Astrocyte (in vitro differentiated cells and primary cell): ENCODE data around the gene SNX21. TPM values are rescaled to one million over a fixed set of nuclear protein-coding genes. Genes with fewer than 3 reads are reported as not detected.

Experiments
- DNase-seq: peaks from one replicate; pipeline ENCODE4 v3.0.0-alpha.2; 2010; ENCODE audit warnings: low read depth
- FAIRE-seq: peaks from 2 replicates; lab custom pipeline; 2011; peaks lifted over from hg19 to GRCh38; lab: Jason Lieb, UNC
- H2AFZ ChIP-seq: 2 replicates; pipeline ENCODE4 v1.6.0; 2012; ENCODE audit warnings: low read depth, low read length, inconsistent platforms
- H3K27ac ChIP-seq: 2 replicates; pipeline ENCODE4 v1.5.1; 2011; ENCODE audit warnings: low read depth, low read length, inconsistent platforms
- H3K27me3 ChIP-seq: 2 replicates; pipeline ENCODE4 v1.6.0; 2011; ENCODE audit warnings: low read length, inconsistent platforms; ENCODE audit not compliant: insufficient read depth
- H3K36me3 ChIP-seq: 2 replicates; pipeline ENCODE4 v1.5.1; 2011; ENCODE audit warnings: low read length, inconsistent platforms; ENCODE audit not compliant: insufficient read depth
- H3K4me1 ChIP-seq: 2 replicates; pipeline ENCODE4 v1.5.1; 2011; ENCODE audit warnings: low read length, inconsistent platforms; ENCODE audit not compliant: insufficient read depth
- H3K4me2 ChIP-seq: 2 replicates; pipeline ENCODE4 v1.6.0; 2012; ENCODE audit warnings: low read length, inconsistent platforms
- H3K4me3 ChIP-seq: 2 replicates; pipeline ENCODE4 v1.5.1; 2011; ENCODE audit warnings: low read depth, mild to moderate bottlenecking, low read length, inconsistent platforms; ENCODE audit not compliant: insufficient read depth
- H3K79me2 ChIP-seq: 2 replicates; pipeline ENCODE4 v1.6.0; 2012; ENCODE audit warnings: mild to moderate bottlenecking, low read length, inconsistent platforms; ENCODE audit not compliant: insufficient read depth
- H3K9ac ChIP-seq: 2 replicates; pipeline ENCODE4 v1.6.0; 2012; ENCODE audit warnings: mild to moderate bottlenecking, low read length, inconsistent platforms
- H3K9me3 ChIP-seq: 2 replicates; pipeline ENCODE4 v1.5.1; 2012; ENCODE audit warnings: low read depth, mild to moderate bottlenecking, low read length, inconsistent platforms; ENCODE audit not compliant: insufficient read depth
- H4K20me1 ChIP-seq: 2 replicates; pipeline ENCODE4 v1.6.0; 2012; ENCODE audit warnings: low read length, inconsistent platforms; ENCODE audit not compliant: insufficient read depth
- H3K27ac Mint-ChIP-seq: one replicate; pipeline ENCODE4 v1.8.0; 2021; ENCODE audit warnings: mild to moderate bottlenecking, mixed read lengths; ENCODE audit not compliant: unreplicated experiment
- H3K27me3 Mint-ChIP-seq: one replicate; pipeline ENCODE4 v1.8.0; 2021; ENCODE audit warnings: low read depth, mixed read lengths; ENCODE audit not compliant: unreplicated experiment
- H3K36me3 Mint-ChIP-seq: one replicate; pipeline ENCODE4 v1.8.0; 2021; ENCODE audit warnings: low read depth, mixed read lengths; ENCODE audit not compliant: unreplicated experiment
- H3K4me1 Mint-ChIP-seq: one replicate; pipeline ENCODE4 v1.8.0; 2021; ENCODE audit warnings: low read depth, mixed read lengths; ENCODE audit not compliant: unreplicated experiment
- H3K4me3 Mint-ChIP-seq: one replicate; pipeline ENCODE4 v1.8.0; 2021; ENCODE audit warnings: mild to moderate bottlenecking, moderate library complexity, mixed read lengths; ENCODE audit not compliant: unreplicated experiment
- H3K9me3 Mint-ChIP-seq: one replicate; pipeline ENCODE4 v1.8.0; 2021; ENCODE audit warnings: mild to moderate bottlenecking, mixed read lengths; ENCODE audit not compliant: unreplicated experiment
- EZH2 ChIP-seq: IDR thresholded peaks from 2 replicates; pipeline ENCODE4 v1.6.1; 2012; ENCODE audit warnings: mild to moderate bottlenecking, low read length, inconsistent platforms; ENCODE audit not compliant: insufficient read depth
- total RNA-seq: library from RNA; stranded (reverse); gene quantifications from 2 replicates; pipeline ENCODE4 v1.2.1, GENCODE V29; 2021
- TF ChIP-seq, protein P1 (sequence below): IDR thresholded peaks from 2 replicates; pipeline ENCODE4 v1.5.1; 2011; ENCODE audit warnings: low read depth, mild to moderate bottlenecking, inconsistent platforms, low read length, moderate library complexity; ENCODE audit not compliant: insufficient read depth

Gene SNX21
- total RNA-seq, 1 donor from 2014 or later: 13.3 TPM

DNA sequence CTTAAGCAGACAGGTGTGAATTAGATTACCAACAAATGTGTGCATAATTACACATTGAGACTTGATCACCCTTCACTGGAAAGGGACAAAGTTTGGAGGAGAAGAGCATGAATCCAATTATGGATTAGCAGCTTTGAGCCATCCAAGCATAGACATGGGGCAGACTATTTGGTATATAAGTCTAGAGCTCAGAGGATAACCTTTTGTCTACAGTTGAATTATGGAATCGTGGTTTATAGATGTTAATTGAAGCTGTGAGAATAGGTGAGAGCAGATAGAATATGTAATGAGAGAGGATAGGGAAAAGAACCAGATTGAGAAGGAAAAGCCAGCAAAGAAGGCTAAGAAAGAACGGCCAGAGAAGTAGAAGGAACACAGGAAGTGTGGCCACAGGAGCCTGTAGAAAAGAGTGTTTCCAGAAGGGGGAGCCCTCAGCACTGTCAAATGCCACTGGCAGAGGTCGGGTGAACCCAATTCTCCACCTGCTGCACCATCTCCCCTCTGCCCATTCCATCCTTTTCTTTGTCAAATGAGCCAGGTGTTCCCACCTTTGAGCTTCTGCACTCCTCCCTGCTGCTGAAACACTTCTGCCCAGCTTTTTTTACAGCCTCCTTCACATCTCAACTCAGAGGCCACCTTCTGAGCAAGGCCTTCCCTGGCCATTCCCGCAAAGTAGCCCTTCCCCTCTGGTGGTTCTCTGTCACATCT, 34.5 kb upstream of the SNX21 start:
- FAIRE-seq: no peak
- Mint-ChIP-seq H3K27ac (no peak overlapping the region), H3K27me3 (no peaks in the 10 kb centered on the region), H3K36me3 (peaks cover 16% of the 10 kb centered on the region), H3K9me3 (no peaks in the 10 kb centered on the region), H3K4me1 (no peaks in the 10 kb centered on the region), H3K4me3 (no peak overlapping the region)
- peaks cover 3% of the 10 kb centered on the region for H3K79me2 ChIP-seq
- no peak overlapping the region for H3K4me3 ChIP-seq
- peaks cover 56% of the 10 kb centered on the region for H3K36me3 ChIP-seq
- H2AFZ ChIP-seq: no peak overlapping the region
- no peaks in the 10 kb centered on the region for H3K27me3 ChIP-seq
- H4K20me1 ChIP-seq: peaks cover 6% of the 10 kb centered on the region
- no peak for TF ChIP-seq EZH2
- TF ChIP-seq, protein P1, sequence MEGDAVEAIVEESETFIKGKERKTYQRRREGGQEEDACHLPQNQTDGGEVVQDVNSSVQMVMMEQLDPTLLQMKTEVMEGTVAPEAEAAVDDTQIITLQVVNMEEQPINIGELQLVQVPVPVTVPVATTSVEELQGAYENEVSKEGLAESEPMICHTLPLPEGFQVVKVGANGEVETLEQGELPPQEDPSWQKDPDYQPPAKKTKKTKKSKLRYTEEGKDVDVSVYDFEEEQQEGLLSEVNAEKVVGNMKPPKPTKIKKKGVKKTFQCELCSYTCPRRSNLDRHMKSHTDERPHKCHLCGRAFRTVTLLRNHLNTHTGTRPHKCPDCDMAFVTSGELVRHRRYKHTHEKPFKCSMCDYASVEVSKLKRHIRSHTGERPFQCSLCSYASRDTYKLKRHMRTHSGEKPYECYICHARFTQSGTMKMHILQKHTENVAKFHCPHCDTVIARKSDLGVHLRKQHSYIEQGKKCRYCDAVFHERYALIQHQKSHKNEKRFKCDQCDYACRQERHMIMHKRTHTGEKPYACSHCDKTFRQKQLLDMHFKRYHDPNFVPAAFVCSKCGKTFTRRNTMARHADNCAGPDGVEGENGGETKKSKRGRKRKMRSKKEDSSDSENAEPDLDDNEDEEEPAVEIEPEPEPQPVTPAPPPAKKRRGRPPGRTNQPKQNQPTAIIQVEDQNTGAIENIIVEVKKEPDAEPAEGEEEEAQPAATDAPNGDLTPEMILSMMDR: peak; percentile 65
- DNase-seq: no peak
- H3K27ac ChIP-seq: no peak overlapping the region
- peak overlapping the region; percentile 26 for H3K9ac ChIP-seq
- no peaks in the 10 kb centered on the region for H3K4me1 ChIP-seq
- H3K4me2 ChIP-seq: no peak overlapping the region
- H3K9me3 ChIP-seq: no peaks in the 10 kb centered on the region

DNA sequence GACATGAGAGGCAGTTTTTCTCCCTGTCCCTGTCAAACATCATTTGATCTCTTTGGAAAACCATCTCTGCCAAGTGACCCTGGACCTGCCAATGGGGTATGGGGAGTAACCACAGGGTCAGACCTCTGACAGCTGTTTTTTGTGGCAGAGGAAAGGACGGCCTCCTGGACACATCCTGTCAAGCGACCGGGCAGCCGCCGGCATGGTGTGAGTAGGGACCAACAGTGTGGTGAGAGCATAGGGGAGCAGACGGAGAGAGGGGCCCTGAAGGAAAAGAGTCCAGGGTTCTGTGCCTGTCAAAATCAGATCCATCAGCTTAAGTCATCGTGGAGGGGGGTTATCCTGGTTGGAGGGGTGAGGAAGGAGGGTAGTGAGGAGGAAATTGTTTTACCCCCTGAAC, 31.7 kb upstream of the SNX21 start:
- Histone ChIP-seq H3K27me3 (no peaks in the 10 kb centered on the region), H3K4me1 (no peaks in the 10 kb centered on the region), H4K20me1 (peaks cover 6% of the 10 kb centered on the region), H3K27ac (no peak overlapping the region), H3K79me2 (no peaks in the 10 kb centered on the region), H2AFZ (no peak overlapping the region), H3K4me2 (no peak overlapping the region), H3K9me3 (no peaks in the 10 kb centered on the region), H3K4me3 (no peak overlapping the region), H3K9ac (no peak overlapping the region), H3K36me3 (peaks cover 48% of the 10 kb centered on the region)
- no peaks in the 10 kb centered on the region for H3K9me3 Mint-ChIP-seq
- H3K4me1 Mint-ChIP-seq: no peaks in the 10 kb centered on the region
- TF ChIP-seq, protein P1: no peak
- TF ChIP-seq EZH2: no peak
- no peaks in the 10 kb centered on the region for H3K27me3 Mint-ChIP-seq
- FAIRE-seq: no peak
- H3K4me3 Mint-ChIP-seq: no peak overlapping the region
- no peak for DNase-seq
- H3K36me3 Mint-ChIP-seq: peaks cover 17% of the 10 kb centered on the region
- no peak overlapping the region for H3K27ac Mint-ChIP-seq

DNA sequence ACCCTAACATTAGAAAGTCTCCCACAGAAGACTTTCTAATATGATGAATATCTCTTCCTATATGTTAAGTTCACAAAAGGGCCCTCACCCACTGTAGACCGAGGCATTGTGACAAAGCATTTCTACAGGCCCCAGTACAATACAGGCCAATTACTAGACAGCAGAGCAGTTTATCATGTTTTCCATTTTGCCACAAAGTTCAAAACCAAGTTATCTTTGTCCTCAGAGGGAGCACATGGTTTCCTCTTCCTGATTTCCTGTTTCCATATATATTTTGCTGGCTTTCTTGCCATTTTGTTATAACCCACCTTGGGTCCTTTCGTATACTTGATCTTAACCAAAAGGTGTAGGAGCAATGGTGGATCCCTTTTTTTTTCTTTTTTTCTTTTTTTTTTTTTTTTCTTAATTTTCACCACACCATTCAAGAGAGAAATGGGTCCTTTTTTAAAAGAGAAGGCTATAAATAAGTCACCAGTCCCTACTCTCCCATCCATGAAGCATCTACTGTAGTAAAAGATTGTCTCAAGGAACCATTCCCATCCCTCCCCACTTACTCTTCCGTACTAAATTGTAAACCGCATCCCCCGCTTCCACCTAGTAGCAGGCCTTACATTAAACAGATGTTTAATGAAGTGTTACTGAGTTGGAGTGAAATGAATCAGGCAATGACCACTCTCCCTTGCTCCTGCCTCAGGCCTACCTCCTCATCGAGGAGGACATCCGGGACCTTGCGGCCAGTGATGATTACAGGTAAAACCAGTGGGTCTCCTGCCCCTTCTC, 23.2 kb upstream of the SNX21 start:
- Histone ChIP-seq H3K9ac (no peak overlapping the region), H3K4me2 (no peak overlapping the region), H3K4me1 (peaks cover 2% of the 10 kb centered on the region), H3K27ac (no peak overlapping the region), H4K20me1 (no peaks in the 10 kb centered on the region), H3K36me3 (peaks cover 40% of the 10 kb centered on the region), H3K79me2 (peaks cover 22% of the 10 kb centered on the region), H2AFZ (no peak overlapping the region), H3K27me3 (no peaks in the 10 kb centered on the region), H3K9me3 (no peaks in the 10 kb centered on the region), H3K4me3 (no peak overlapping the region)
- DNase-seq (no peak), FAIRE-seq (no peak)
- peaks cover 6% of the 10 kb centered on the region for H3K36me3 Mint-ChIP-seq
- no peak overlapping the region for H3K27ac Mint-ChIP-seq
- no peaks in the 10 kb centered on the region for H3K9me3 Mint-ChIP-seq
- TF ChIP-seq EZH2: no peak
- TF ChIP-seq, protein P1: no peak
- no peaks in the 10 kb centered on the region for H3K27me3 Mint-ChIP-seq
- H3K4me1 Mint-ChIP-seq: no peaks in the 10 kb centered on the region
- no peak overlapping the region for H3K4me3 Mint-ChIP-seq
